HG03095 (cell line): ENCODE results near the gene APOL3.
"Not testable (repeated sequence)": the region's sequence is repeated elsewhere in the genome, so short reads cannot be mapped to it uniquely, and the experiment has no call there.

Source experiments
- ATAC-seq: cut with Tn5 transposase; IDR thresholded peaks from one replicate; pipeline ENCODE4 v1.9.1; 2021; ENCODE audit warnings: moderate library complexity; ENCODE audit not compliant: unreplicated experiment

APOL3 gene

DNA sequence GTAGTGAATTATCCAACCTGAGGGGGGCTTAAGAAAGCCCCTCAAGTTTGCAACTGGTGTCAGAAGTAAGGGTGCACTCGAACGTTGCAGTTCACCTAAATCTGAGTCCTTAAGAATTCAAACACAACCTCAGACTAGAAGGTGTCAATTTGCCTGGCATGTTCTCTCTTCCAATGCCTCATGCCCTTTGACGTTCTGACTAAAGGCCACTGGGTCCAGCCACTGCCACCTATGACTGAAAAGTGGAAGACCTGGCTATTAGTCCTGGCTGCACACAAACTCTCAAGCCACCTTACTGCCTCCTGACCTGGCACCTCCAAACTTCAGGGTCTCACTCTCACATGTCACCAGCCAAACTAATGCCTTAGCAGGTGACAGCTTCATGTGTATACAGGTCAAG is 33.0 kb upstream of the APOL3 start:
- no peak for ATAC-seq

DNA sequence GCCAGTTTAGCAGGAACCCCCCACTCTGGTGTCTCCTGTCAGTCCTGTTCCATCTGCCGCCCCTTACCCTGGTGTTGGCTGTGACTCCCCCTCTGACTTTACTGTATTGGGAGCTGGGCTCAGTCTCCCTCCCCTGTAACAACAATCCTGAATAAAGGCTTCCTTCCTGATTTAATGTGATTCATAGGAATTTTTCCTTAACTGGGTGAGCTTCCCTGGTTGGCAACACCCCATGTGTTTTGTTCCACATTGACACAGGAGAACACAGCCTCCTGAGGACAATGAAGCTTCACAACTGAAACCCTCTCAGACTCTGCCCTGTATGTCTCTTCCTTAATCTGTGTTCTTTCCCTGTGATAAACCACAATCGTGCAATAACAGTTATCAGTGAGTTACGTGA is 32.6 kb upstream of the APOL3 start:
- ATAC-seq = no peak

- ATAC-seq = no peak
Observed at GRCh38 chr22:36192542-36192941, 32.0 kb upstream of the APOL3 start.

GRCh38 chr22:36191106-36191836 is 30.7 kb upstream of the APOL3 start:
- no peak for ATAC-seq

GRCh38 chr22:36187862-36188261 is 27.3 kb upstream of the APOL3 start:
- ATAC-seq = not testable (repeated sequence)

DNA sequence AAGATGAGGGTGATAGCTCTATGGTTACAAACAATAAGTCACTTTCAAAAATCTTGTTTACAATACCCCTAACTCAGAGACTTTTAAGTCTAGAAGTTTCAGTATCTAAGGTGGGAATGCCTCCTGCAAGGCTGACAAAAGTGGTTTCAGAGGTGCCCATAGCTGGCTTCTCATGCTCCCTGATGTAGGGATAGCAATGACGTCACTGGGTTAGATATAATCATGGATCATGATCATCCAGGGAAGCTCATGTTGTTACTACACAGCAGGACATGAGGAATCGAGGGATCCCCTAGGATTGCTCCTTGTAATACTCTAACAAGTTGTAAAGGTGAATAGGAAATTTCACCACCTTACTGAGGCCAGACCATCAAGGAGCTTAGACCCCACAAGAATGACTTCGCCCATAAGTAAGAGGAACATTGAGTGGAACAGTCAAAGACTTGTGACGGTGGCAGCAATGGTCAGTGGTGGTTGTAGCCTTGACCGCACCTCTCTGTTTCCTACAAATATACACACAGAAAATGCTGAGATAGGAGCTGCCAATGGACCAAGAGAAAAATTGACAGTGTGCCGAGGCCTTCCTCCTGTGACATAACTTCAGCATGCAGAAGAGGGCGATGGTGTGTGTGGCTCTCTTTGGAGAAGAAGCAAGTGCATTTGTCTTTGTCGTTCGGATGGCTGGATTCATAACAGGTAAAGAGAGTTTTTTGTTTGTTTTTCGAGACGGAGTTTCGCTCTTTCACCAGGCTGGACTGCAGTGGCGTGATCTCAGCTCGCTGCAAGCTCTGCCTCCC is 25.5 kb upstream of the APOL3 start:
- no peak for ATAC-seq

DNA sequence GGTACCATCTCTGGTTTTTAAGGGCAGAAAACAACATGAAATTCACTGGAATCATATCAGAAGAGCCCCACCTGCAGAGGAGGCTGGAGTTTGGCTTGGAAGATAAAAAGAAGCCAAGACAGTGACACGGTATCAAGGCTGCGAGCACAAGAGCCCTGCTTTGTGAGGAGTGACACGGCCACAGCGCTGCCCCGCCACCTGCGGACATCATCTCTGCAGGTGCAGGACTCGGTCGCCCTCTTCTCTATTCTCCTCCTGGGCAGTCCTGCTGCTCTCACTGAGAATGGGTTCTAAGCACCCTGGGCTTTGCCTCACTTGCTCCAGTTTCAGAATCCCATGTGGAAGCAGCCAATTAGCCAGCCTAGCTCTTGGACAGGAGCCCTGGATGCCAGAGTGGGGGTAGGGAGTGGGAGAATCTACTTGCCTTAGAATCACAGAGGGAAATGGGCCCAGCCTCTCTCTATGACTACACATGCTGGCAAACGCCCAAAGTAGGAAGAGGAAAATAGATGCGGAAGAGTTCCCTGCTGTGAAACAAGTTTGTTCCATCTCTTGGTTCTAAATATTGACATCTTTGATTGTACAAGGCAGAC is 24.0 kb upstream of the APOL3 start:
- no peak for ATAC-seq

DNA sequence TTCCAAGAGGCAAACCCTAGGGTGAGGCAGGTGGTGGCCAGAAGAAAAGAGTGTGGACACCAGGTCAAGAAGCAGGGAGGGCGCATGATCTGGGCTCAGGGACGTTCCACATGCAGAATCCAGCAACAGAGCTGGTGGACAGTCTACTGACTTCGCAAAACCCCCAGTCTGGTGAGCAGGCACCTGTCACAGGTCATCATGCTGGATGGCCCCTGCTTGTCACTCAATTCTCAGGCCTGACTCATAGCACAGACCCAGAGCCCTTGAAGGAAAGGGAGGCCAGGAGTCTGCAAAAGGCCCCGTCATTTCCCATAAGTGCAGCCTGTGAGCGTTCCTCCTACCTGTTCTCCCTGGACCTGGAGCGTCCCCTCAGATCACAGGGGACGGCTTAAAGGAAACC is 22.9 kb upstream of the APOL3 start:
- no peak for ATAC-seq

- ATAC-seq = no peak
Observed at GRCh38 chr22:36182857-36183256, 22.3 kb upstream of the APOL3 start.

DNA sequence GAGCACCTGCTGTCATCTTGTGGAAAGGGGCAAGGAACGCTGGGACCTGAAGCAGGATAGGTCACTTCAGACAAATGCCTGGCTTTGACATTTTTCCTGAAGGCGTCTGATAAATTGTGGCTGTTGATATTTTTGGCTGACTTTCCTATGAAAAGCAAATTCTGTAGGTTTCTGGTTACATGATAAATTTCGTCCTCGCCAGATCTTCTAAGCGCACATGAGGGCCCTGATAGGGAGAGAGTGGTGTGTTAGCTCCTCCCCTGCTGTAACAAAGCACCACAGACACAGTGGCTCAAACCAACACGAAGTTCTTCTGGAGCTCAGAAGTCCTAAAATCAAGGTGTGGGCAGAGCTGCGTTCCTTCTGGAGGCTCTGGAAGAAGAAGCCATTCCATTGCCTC is 21.5 kb upstream of the APOL3 start:
- ATAC-seq = no peak

DNA sequence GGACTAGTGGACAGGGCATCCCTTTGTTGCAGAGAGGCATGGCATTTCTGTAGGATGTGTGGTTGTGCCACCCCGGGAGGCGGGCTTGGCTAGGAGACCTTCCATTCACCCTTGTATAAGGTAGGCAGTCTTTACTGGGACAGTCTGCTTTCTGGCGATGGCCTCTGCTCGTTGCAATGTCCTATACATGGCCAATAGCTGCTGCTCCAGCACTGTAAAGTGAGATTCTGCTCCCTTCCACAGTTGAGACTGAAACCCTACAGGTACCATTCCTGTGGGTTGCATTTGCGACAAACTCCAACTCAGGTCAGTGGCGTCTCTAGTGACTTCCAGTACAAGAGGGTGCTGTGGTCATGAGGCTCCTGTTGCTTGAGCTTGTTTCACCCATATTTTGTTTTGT is 20.4 kb upstream of the APOL3 start:
- no peak for ATAC-seq

DNA sequence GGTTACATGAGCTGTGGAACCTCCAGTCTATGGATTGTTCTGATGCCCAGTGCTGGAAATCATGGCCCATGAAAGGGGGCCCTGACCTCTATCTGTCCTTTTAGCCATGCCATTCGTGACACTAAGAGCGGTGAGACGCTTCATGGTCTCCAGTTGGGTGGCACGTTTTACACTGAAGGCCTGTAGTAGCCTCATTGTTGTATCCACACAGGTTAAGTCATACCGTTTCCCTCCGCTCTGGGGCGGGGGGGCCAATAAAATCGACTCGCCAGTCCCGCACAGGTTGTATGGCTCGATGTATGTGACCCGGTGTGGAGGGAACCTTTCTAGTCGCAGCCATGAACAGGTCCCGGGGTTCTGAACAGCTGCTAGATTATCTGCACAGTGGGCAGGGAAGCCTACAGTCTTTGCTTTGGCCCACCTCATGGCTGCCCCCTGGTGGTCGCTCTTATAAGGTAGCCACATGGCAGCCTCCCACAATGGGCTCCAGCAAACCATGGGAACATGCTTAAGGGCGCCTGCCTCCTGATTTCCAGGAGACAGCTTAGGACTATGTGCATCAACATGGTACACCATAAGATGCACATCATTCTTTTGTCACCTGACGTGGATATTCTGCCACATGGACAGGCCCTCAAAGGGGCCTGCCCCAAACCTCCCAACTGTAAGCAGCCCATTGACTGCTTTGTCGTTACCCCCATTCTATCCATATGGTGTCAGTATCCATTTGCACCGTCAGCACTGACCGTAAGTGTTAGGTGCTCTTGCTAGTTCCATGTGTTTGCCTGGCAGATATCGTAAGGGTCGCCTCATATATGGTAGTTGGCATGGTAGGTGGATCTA is 19.7 kb upstream of the APOL3 start:
- no peak for ATAC-seq

DNA sequence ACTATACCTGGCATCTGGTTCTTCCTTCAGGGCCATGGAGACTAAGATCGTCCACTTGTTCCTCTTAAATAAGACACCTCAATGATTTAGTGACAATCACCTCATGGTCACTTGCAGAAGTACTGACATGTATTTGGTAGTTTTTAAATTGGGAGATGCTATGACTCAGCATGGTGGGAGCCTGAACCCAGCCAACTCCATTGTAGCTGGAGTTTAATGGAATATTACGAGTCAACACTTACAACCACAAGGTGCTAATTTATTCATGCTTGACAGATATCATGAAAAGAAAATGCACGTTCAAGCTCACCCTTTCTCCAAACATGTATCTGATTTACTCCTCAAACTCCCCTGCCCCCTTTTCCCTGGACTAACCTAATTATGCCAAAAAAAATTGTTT is 16.6 kb upstream of the APOL3 start:
- ATAC-seq = no peak

DNA sequence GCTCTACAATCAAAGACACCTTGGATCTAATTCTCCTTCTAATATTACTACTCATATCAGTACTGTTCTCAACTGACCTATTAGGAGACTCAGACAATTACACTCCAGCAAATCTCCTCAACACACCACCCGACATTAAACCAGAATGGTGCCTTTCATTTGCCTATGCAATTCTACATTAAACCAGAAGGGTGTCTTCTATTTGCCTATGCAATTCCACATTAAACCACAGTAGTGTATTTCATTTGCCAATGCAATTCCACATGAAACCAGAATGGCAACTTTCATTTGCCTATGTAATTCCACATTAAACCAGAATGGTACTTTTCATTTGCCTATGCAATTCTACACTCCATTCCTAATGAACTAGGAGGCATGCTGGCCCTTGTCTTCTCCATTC is 15.3 kb upstream of the APOL3 start:
- ATAC-seq = no peak

DNA sequence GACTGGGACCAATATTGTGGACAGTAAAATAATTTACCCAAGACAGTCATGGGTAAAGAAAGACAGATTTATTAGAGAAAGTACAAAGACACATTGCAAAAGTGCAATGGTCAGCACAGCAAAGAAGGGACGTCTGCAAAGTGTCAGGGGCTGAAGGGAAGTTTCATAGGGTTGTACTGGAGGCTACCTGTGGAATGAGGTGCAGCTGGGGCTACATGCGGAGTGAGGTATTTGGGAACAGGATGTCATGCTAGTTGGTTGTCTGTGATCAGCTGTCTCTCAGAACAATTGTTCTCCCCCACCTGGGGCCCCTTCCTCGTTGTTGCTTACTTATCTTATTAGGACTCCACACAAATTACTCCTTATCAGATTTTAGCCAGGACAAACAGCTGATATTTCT is 11.4 kb upstream of the APOL3 start:
- no peak for ATAC-seq

DNA sequence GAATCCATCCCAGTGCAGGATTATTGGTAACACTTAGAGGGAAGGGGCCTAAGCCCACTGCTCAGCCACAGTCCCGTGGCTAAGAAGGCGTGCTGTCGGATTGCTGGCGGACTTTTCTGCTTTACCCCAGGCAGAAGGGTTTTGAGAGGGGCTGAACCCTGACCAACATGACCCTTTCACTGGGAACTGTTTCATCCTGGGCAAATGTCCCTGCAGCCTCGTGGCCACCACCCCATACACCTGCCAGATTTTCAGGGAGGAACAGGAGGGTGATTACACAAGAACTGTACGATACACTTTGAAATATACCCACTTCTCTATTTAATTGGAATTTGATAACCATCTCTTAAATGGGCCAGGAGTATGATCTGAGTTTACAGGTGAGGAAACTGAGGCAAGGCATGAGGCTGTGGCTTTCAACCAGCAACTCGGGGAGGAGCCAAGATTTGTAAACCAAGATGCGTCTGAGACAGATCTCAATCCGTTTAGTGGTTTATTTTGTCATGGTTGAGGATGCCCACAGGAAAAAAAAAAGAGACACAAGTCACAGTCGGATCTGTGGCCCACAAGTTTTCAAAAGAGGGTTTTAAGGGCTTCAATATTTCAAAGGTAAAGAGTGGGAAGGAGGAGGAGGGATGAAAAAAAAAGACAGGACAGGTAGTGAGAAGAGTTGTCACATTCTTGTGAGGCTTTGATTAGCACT is 6.1 kb upstream of the APOL3 start:
- ATAC-seq = no peak

GRCh38 chr22:36166086-36166485 is 5.5 kb upstream of the APOL3 start:
- ATAC-seq = no peak

DNA sequence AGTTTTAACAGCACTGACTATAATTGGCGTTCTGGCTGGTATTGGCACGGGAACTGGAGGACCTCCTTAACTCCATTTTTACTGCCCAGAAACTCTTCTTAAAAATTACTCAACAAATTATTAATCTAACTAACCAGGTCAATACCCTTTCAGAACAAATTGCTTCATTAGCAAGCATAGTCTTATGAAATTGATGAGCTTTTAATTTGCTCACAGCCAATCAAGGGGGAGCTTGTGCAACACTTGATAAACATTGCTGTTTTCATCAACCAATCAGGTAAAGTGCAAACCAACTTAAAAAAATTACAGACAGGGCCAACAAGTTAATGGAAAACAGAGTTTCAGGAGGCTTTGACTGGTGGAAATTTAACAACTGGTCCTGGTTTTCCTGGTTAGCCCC is 4.6 kb upstream of the APOL3 start:
- no peak for ATAC-seq

GRCh38 chr22:36164621-36165020 is 4.1 kb upstream of the APOL3 start:
- ATAC-seq = no peak

DNA sequence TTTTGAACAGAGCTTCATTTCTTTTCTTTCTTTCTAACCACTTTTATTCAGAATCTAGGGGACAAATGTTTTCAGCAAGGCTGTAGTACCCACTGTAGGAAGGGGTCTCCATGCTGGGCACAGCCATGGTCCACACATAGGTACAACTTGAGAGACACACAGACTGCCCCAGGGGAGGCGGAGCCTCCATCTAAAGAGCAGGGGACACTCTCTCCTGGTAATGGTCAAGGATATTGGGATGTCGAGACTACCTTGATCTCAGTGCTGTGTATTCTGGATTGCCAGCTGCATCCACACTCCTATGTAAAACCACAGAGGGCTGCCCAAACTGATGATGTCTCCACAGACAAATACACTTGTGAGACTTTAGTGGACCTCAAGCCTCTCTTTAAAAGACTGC is 2.9 kb upstream of the APOL3 start:
- no peak for ATAC-seq
